GM21786 (cell line): ENCODE data around the gene MRPS34.
"Not testable (repeated sequence)": the region's sequence is repeated elsewhere in the genome, so short reads cannot be mapped to it uniquely, and the experiment has no call there.

ENCODE experiments used
- ATAC-seq: cut with Tn5 transposase; IDR thresholded peaks from one replicate; pipeline ENCODE4 v1.9.1; 2021; ENCODE audit not compliant: unreplicated experiment

MRPS34 gene

DNA sequence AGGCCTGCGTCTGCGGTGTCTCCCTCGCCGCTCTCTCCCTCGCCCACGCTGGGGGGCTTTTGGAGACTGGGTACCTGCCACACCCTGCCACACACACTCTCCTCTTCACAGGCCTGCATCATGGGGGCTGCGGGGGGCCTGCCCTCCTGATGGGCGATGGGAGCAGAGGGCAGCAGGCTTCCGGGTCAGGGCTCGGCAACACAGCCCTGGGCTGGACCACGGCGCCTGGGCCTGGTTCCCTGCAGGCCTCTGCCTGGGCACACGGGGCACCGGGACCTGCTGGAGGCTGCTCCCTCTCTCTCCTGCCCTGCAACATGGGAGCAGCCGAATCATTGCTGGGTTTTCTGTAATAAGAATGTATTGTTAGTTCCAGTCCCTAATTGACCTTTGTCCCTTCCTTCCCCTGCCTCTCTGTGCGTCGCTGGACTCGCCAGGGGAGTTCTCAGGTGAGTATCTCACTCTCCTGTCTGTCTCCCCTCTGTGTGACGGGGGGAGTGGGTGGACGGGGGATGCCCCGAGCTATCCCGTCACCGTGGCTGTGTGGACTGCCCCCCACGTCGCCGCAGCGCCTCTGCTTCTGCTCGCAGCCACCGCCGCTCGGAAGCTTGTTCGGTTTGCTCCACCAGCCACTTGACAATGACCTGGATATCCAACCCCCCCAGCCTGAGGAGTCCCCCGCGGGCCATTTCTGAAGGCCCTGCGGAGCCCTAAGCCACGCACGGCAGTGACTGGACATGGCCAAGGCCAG lies 15.0 kb downstream of the MRPS34 start:
- no peak for ATAC-seq

DNA sequence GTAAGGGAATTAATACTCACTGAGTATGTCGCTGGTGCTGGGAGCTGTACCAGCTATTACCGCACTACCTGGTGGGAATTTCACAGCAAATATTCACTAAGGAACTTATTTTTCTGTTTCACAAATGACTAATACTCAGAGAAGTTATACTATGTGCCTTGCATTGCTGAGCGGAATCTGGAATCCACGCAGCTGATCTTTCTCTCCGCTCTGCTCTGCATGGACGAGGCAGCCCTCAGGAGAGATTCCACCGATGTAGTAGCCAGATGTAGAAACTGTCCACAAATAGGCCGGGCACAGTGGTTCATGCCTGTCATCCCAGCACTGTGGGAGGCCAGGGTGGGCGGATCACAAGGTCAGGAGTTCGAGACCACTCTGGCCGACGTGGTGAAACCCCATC lies 18.7 kb downstream of the MRPS34 start:
- ATAC-seq, result no peak

- ATAC-seq, result no peak
Measured at GRCh38 chr16:1752853-1753252, 20.1 kb downstream of the MRPS34 start.

GRCh38 chr16:1751946-1752345 lies 21.0 kb downstream of the MRPS34 start:
- no peak for ATAC-seq

DNA sequence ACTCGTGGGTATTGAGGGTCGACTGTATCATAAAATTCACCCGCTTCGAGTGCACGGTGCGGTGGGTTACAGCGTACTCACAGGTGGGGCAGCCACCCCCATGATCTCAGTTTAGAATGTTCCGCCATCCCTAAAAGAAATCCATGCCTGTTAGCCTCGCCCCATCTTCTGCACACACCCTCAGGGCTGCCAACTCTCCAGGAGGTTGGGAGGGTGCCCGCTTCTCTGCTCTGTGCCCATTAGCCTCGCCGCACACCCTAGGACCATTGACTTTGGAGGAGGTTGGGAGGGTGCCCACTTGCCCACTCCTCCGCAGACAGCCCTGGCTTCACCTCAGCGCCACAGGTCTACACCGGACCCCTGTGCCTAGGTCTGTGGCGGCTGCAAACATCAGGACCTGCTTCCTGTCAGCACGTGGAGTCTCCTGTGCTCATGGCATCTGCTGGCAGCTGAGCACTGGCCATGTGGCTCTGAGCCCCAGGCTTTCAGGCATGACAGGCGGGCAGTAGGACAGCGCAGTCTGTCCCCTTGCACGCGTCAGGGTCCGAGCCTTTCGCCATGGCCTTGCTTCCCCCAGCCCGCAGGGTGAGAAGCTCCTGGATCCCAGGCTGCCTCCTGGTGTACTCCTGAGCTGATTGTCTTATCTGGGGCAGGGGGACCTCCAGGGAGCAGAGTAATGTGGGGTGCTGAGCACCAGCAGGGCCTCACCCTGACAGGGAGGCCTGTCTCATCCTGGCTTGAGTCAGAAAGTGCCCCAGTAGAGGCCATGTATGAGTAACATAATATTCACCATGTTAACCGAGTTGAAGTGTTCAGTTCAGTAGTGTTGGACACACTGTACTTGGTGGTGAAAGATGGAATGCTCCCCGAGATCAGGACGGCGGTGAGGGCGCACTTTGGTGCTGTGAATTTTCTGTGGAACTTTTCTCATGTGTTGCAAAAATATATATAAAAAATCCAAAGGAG lies 23.5 kb downstream of the MRPS34 start:
- no peak for ATAC-seq

DNA sequence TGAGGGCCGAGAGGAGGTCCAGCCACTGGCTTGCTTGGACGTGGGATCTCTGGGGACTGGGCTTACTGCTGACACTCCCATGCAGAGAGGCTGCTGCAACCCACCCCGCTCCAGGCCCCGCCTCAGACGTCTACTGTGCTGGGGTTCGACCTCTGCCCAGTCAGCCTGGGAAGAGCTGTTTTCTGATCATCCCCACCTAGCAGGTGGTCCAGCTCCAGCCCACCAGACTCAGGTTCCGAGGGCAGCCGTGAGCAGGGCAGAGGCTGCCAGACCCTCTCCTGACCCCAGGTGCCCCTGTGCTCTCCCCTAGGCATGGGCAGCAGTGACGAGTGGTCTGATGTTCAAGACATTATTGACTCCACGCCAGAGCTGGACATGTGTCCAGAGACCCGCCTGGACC lies 25.0 kb downstream of the MRPS34 start:
- ATAC-seq, result no peak

DNA sequence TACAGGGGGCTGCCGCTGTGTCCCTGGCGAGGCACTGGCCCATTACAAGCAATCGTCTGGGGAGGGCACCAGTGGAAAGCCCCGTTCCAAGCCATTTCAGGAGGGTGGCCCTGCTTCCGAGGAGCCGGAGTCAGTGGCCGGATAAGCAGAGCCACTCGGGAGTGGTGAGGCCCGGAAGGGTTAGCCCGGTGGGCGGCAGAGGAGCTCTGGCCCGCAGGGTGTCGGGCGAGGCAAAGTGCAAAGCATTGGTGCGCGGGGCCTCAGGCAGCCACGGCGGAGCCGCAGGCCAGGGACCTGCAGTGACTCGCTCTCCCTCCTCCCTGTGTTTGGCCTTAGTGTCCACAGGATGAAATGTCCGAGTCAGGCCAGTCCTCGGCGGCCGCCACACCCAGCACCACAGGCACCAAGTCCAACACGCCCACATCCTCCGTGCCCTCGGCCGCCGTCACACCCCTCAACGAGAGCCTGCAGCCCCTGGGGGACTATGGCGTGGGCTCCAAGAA lies 26.2 kb downstream of the MRPS34 start:
- ATAC-seq, result no peak

- no peak for ATAC-seq
Measured at GRCh38 chr16:1745900-1746692, 26.8 kb downstream of the MRPS34 start.

DNA sequence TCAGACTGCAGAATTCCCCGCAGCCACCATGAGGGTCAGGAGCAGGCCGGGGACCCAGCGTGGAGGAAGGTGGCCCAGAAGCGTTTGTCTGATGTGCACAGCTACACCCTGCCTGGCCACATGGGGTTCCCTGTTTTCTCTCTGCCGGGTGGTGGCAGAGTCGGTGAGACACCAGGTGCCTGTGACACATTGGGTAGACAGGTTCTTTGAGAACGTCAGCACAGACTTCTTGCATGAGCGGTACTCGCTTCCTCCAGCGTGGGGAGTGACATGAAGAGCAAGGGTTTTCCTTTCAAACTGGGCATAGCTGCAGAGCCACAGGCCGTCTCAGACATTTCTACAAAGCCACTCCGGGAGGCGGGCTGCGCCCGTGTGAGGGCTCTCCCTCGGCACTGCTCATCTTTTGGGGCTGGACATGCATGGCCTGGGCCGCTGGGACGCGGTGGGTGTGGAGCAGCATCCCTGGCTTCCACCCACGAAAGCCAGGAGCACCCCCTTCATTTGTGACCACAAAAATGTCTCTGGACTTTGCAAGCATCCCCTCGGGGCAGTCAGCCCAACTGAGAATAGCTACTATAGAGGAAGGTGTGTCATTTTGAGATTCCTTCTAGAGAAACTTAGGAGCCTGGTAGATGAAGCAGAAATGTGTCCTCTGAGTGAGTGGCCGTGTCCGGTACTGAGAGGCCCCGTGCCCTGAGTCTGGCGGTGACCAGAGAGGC lies 27.6 kb downstream of the MRPS34 start:
- ATAC-seq, result no peak

- ATAC-seq, result no peak
Measured at GRCh38 chr16:1744338-1744840, 28.5 kb downstream of the MRPS34 start.

- no peak for ATAC-seq
Measured at GRCh38 chr16:1743376-1744337, 29.3 kb downstream of the MRPS34 start.

- ATAC-seq, result no peak
Measured at GRCh38 chr16:1741553-1742165, 31.3 kb downstream of the MRPS34 start.

DNA sequence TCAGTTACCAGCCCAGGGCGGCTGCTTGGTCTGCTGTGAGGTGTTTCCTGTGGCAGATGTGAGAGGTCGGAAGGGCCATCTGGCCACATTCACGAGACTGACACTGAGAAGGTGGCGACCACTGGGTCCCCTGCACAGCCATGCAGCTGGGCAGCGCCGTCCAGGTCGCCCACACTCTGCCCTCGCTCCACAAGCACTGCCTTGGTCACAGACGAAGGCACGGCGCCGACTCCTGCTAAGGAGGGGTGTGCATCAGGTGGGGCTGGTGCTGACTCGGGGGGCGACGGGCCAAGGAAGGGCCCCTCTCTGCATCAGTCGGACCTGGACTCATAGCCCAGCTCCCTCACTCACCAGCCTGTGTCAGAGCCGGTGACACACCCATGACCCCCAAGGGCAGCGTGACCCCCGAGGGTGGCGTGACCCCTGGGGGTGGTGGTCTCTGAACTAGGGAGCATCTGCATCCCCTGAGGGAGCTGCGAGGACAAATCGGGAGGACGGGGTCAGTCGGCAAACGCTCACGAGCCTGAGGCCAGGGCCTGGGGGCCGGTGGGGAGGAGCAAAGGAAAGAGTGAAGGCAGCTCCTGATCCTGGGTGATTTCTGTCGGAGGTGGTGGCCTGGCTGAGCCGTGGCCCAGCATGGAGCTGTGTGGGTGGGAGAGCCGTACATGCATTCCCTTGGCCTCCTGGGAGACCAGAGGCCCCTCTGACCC lies 32.0 kb downstream of the MRPS34 start:
- no peak for ATAC-seq

DNA sequence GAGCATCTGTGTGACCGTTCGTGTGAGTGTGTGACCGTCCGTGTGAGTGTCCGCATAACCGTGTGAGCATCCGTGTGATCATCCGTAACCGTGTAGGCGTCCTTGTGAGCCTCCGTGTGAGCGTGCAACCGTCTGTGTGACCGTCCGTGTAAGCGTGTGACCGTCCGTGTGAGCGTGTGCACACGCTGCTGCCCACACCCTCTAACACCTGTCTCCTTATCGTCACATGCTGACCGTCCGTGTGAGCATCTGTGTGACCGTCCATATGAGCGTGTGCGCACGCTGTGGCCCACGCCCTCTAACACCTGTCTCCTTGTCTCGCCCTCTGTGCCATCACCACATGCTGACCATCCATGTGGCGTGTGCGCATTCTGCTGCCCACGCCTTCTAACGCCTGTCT lies 32.7 kb downstream of the MRPS34 start:
- no peak for ATAC-seq

DNA sequence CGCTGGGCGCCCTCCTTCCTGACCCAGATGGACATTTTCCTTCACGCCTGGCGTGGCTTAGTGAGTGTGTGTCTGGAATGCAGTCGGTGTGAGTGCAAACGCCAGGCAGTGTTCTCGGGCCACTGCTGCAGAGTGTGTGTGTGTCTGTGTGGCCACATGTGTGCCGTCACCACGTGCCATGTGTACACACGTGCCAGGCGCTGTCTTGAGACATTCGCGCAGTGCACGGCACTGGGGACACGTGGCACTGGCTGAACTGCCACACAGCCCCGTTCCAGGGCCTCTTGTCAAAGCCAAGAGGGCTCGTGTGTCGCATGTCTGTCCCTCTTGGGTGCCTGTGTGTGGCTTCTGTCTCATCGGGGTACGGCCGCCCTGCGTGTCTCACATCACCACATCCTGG lies 38.1 kb downstream of the MRPS34 start:
- ATAC-seq, result no peak

DNA sequence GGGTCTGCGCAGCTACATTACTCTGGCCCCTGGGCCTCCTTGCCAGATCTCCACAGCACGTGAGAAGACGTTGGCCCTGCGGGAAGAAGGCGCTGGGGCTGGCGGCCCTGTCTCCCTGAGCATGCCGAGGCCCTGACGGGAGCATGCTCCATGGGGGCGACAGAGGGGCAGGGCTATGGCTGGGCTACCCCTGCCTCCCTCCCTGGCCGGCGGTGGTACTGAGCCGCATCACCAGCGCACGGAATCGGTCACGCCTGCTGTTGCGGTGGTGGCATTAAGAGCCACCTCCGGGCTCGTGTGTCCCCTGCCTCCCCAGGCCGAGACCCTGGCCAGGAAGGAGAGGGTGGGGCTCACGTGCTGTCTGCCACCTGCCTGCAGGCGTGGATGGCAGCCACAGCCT lies 38.8 kb downstream of the MRPS34 start:
- no peak for ATAC-seq

DNA sequence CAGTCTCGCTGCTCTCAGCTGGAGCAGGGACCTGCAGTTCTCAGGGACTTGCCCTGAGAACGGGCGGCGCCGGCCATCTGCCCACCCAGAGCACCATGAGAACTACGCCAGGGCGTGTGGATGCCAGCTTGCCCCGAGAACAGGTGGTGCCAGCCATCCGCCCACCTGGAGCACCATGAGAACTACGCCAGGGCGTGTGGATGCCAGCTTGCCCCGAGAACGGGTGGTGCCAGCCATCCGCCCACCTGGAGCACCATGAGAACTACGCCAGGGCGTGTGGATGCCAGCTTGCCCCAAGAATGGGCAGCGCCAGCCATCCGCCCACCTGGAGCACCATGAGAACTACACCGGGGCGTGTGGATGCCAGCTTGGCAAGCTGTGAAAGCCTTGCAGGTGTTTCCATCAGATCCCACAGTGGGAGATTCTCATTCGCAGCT lies 40.4 kb downstream of the MRPS34 start:
- ATAC-seq, result not testable (repeated sequence)

- ATAC-seq, result no peak
Measured at GRCh38 chr16:1732071-1732470, 40.9 kb downstream of the MRPS34 start.
